IPS-15b (cell line): ENCODE data around the gene MIAT.
A peak's percentile ranks its signal among the peaks of the same experiment; 100 is the strongest.

Source experiments
- H3K27me3 ChIP-seq: one replicate; pipeline ENCODE4 v1.6.1; 2013; ENCODE audit warnings: low read length; ENCODE audit not compliant: control insufficient read depth, insufficient read depth
- H3K36me3 ChIP-seq: one replicate; pipeline ENCODE4 v1.6.1; 2013; ENCODE audit warnings: low read length; ENCODE audit not compliant: control insufficient read depth, insufficient read depth
- H3K4me1 ChIP-seq: one replicate; pipeline ENCODE4 v1.6.1; 2013; ENCODE audit warnings: mild to moderate bottlenecking, low read length; ENCODE audit not compliant: control insufficient read depth, insufficient read depth
- H3K4me3 ChIP-seq: one replicate; pipeline ENCODE4 v1.5.1; 2013; ENCODE audit warnings: low read depth, low read length
- H3K9ac ChIP-seq: one replicate; pipeline ENCODE4 v1.6.1; 2013; ENCODE audit warnings: low read depth, mild to moderate bottlenecking, low read length
- H3K9me3 ChIP-seq: one replicate; pipeline ENCODE4 v1.6.1; 2013; ENCODE audit warnings: mild to moderate bottlenecking, low read length; ENCODE audit not compliant: control insufficient read depth, insufficient read depth

The MIAT gene

DNA sequence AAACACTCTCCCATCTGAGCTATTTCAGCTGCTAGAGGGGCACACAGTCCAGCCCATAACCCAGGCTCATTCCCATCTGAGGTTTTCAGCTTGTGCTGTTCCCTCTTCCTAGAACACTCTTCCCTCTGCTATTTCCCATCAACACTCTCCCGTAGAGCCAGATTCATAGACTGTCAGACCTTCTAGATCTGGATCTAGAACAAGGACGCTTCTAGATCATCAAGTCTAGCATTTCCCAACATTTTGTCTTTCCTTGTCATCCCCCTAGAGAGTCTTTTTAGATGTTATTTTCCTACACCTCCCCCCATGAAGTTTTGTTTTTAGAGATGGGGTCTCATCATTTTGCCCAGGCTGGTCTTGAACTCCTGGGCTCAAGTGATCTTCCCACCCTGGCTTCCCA, 22.3 kb upstream of the MIAT start:
- H3K36me3 ChIP-seq, result no peaks in the 10 kb centered on the region
- no peaks in the 10 kb centered on the region for H3K4me1 ChIP-seq
- H3K9ac ChIP-seq, result no peak overlapping the region
- H3K27me3 ChIP-seq, result no peaks in the 10 kb centered on the region
- H3K4me3 ChIP-seq, result no peak overlapping the region
- H3K9me3 ChIP-seq, result no peaks in the 10 kb centered on the region

GRCh38 chr22:26636296-26636695, 21.1 kb upstream of the MIAT start:
- Histone ChIP-seq H3K9me3 (no peaks in the 10 kb centered on the region), H3K27me3 (no peaks in the 10 kb centered on the region), H3K4me3 (no peak overlapping the region), H3K4me1 (peaks cover 8% of the 10 kb centered on the region), H3K9ac (no peak overlapping the region), H3K36me3 (no peaks in the 10 kb centered on the region)

GRCh38 chr22:26642465-26643417, 14.6 kb upstream of the MIAT start:
- H3K27me3 ChIP-seq, result no peaks in the 10 kb centered on the region
- peak overlapping the region; percentile 61 for H3K9ac ChIP-seq
- H3K4me1 ChIP-seq, result peaks cover 56% of the 10 kb centered on the region
- peak overlapping the region; percentile 31 for H3K4me3 ChIP-seq
- no peaks in the 10 kb centered on the region for H3K36me3 ChIP-seq
- H3K9me3 ChIP-seq, result no peaks in the 10 kb centered on the region

GRCh38 chr22:26643418-26644100, 13.8 kb upstream of the MIAT start:
- no peak overlapping the region for H3K9ac ChIP-seq
- H3K4me1 ChIP-seq, result peaks cover 60% of the 10 kb centered on the region

DNA sequence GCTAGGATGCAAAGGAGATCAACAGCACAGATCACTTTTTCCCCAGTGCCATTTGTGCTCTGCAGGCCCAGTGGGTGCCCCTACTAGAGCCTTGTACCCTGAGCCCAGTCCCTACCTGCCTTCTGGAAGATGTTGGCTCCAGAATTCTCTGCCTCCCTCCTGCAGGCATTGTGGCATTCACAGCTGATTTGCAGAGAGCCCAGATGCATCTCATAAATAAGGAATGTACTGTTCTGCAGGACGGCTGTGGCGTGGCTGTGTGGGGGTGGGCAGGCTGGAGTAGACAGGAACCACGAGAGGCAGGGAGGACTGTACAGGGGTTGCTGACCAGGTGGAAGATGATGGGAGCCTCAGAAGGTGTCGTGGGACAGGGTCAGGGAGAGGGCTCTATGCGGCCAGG, 11.2 kb upstream of the MIAT start:
- Histone ChIP-seq H3K4me3 (peak overlapping the region; percentile 26), H3K4me1 (peaks cover 58% of the 10 kb centered on the region), H3K36me3 (no peaks in the 10 kb centered on the region), H3K9ac (no peak overlapping the region), H3K27me3 (no peaks in the 10 kb centered on the region), H3K9me3 (no peaks in the 10 kb centered on the region)

More at GRCh38 chr22:26643418-26644100, 13.8 kb upstream of the MIAT start:
- Histone ChIP-seq H3K27me3 (no peaks in the 10 kb centered on the region), H3K4me3 (peak overlapping the region; percentile 21), H3K36me3 (no peaks in the 10 kb centered on the region), H3K9me3 (no peaks in the 10 kb centered on the region)

DNA sequence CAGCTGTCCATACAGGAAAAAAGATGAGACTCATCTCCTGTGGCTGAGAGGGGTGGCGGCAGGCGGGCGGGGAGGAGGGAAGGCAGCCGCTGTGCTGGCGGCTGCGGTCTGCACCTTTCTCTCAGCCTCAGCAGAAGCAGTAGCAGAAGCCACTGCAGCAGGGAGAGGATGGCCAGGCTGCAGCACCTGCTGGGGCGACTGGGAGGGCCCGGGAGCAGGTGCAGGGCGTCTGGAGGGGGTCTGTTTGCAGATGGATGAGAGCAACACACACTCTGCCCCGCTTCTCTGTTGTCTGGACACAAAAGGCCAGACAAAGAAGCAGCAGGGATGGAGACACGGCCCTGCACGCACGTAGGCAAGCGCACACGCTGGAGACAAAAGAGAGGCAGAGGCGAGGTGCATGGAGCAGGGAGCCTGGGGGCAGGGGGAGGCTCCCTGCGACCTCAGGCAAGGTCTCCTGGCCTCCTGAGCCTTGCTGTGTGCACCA, 9.3 kb upstream of the MIAT start:
- Histone ChIP-seq H3K4me1 (peaks cover 48% of the 10 kb centered on the region), H3K9me3 (no peaks in the 10 kb centered on the region), H3K9ac (peak overlapping the region; percentile 42), H3K27me3 (no peaks in the 10 kb centered on the region), H3K4me3 (peak overlapping the region; percentile 31), H3K36me3 (no peaks in the 10 kb centered on the region)

GRCh38 chr22:26648528-26649388, 8.6 kb upstream of the MIAT start:
- Histone ChIP-seq H3K36me3 (no peaks in the 10 kb centered on the region), H3K4me3 (no peak overlapping the region), H3K9me3 (no peaks in the 10 kb centered on the region), H3K9ac (peak overlapping the region; percentile 67), H3K4me1 (peaks cover 41% of the 10 kb centered on the region), H3K27me3 (no peaks in the 10 kb centered on the region)

DNA sequence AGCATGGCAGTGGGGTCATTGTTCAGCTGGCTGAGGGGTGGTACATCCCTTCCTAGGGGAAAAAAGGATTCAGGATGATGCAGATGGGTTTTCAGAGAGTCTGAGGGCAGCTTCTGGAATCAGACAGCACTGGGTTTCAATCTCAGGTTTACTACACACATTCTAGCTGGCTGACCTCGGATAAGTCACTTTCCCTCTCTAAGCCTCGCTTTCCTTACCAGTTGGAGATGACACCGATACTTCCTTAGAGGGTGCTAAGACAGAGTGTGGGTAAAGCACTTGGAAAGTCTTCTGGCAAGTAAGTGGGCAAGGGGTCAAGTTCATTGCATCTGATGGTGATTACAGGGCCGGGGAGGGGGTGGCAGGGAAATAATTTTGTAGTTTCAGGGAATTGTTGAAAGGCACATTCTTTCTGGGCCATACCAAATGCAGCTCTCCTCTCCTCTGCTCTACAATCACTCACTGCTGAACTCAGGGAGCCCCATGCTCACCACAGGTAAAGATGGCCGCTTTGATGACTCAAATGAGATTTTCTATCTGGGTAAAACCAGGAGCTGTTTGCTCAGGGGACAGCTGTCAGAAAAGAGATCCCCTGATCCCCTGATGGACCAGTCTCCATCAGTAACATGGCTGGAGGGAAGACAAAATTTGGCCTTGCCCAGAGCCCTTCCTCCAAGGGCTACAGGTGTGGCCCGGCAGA, 6.5 kb upstream of the MIAT start:
- Histone ChIP-seq H3K36me3 (no peaks in the 10 kb centered on the region), H3K27me3 (no peaks in the 10 kb centered on the region), H3K4me3 (no peak overlapping the region), H3K4me1 (peaks cover 27% of the 10 kb centered on the region), H3K9ac (no peak overlapping the region), H3K9me3 (no peaks in the 10 kb centered on the region)

GRCh38 chr22:26651815-26652214, 5.6 kb upstream of the MIAT start:
- no peaks in the 10 kb centered on the region for H3K36me3 ChIP-seq
- no peak overlapping the region for H3K4me3 ChIP-seq
- H3K9me3 ChIP-seq, result no peaks in the 10 kb centered on the region
- H3K27me3 ChIP-seq, result no peaks in the 10 kb centered on the region
- H3K4me1 ChIP-seq, result peaks cover 18% of the 10 kb centered on the region
- H3K9ac ChIP-seq, result no peak overlapping the region

GRCh38 chr22:26658161-26658560, 773 bp downstream of the MIAT start:
- H3K27me3 ChIP-seq, result no peaks in the 10 kb centered on the region
- peak overlapping the region; percentile 91 for H3K4me3 ChIP-seq
- H3K9me3 ChIP-seq, result no peaks in the 10 kb centered on the region
- peaks cover 11% of the 10 kb centered on the region for H3K4me1 ChIP-seq
- peak overlapping the region; percentile 70 for H3K9ac ChIP-seq
- peaks cover 2% of the 10 kb centered on the region for H3K36me3 ChIP-seq
